Natural killer cell (primary cell): Measurements from ENCODE around the gene ICAM3. TPM values are rescaled to one million over a fixed set of nuclear protein-coding genes. Genes with fewer than 3 reads are reported as not detected.
A peak's percentile ranks its signal among the peaks of the same experiment; 100 is the strongest.

Source experiments
- ATAC-seq, 3 donors: fragments of 150-1000 bp in 2 of 3; fragments of 200-7000 bp in 1 of 3; cut with Tn5 transposase; 1 replicate in 1 of 3; 2 replicates in 2 of 3; pipeline ENCODE4 v1.10.0; 2021; ENCODE audit warnings: mild to moderate bottlenecking in 2 of 3, moderate library complexity in 2 of 3
- DNase-seq, 2 donors: peaks; one replicate each; pipeline versions ENCODE4 v3.0.0 to v3.0.0-alpha.2; 2013 to 2021; ENCODE audit warnings: mixed read lengths in 1 of 2
- H3K27ac ChIP-seq: one replicate; pipeline ENCODE4 v1.5.1; 2013; ENCODE audit warnings: mild to moderate bottlenecking, low read length
- H3K27me3 ChIP-seq: one replicate; pipeline ENCODE4 v1.6.1; 2013; ENCODE audit warnings: low read length; ENCODE audit not compliant: control insufficient read depth, insufficient read depth
- H3K36me3 ChIP-seq: one replicate; pipeline ENCODE4 v1.6.1; 2013; ENCODE audit warnings: low read length; ENCODE audit not compliant: control insufficient read depth, insufficient read depth
- H3K4me1 ChIP-seq: one replicate; pipeline ENCODE4 v1.6.1; 2013; ENCODE audit warnings: low read length; ENCODE audit not compliant: control insufficient read depth, insufficient read depth
- H3K4me3 ChIP-seq: one replicate; pipeline ENCODE4 v1.5.1; 2013; ENCODE audit warnings: low read length
- H3K9me3 ChIP-seq: one replicate; pipeline ENCODE4 v1.6.1; 2013; ENCODE audit warnings: low read length; ENCODE audit not compliant: control insufficient read depth, insufficient read depth
- H3K27ac Mint-ChIP-seq, 2 donors: one replicate each; pipeline ENCODE4 v1.8.0; 2022; ENCODE audit warnings: mild to moderate bottlenecking in 2 of 2, mixed read lengths in 2 of 2, moderate library complexity in 1 of 2
- H3K27me3 Mint-ChIP-seq, 2 donors: one replicate each; pipeline ENCODE4 v1.8.0; 2022; ENCODE audit warnings: low read depth in 2 of 2, mixed read lengths in 2 of 2
- H3K36me3 Mint-ChIP-seq: one replicate; pipeline ENCODE4 v1.8.0; 2022; ENCODE audit warnings: mixed read lengths
- H3K4me1 Mint-ChIP-seq, 2 donors: one replicate each; pipeline ENCODE4 v1.8.0; 2022; ENCODE audit warnings: mixed read lengths in 2 of 2
- H3K4me3 Mint-ChIP-seq: one replicate; pipeline ENCODE4 v1.8.0; 2022; ENCODE audit warnings: mild to moderate bottlenecking, moderate library complexity, mixed read lengths
- H3K9me3 Mint-ChIP-seq, 2 donors: one replicate each; pipeline ENCODE4 v1.8.0; 2022; ENCODE audit warnings: mixed read lengths in 2 of 2
- WGBS: methylation state at CpG from one replicate; pipeline ENCODE4 v1.1.7; 2013; ENCODE audit warnings: missing lambda C conversion rate; ENCODE audit not compliant: insufficient coverage; 5-methylcytosine and 5-hydroxymethylcytosine counted together
- intact Hi-C: fragments of 100-400 bp; cut with micrococcal nuclease; formaldehyde crosslinking; loops from one replicate; pipeline ENCODE4 v1.14.2; 2022
- total RNA-seq, 4 donors: library from RNA; stranded (reverse); fragments of 120-200 nt in 1 of 4; gene quantifications; one replicate each; pipeline versions ENCODE4 v1.2.3 to v1.2.4, GENCODE V29; 2013 to 2022
- TF ChIP-seq, protein P1 (sequence below): fragments of 200-600 bp; IDR thresholded peaks from one replicate; pipeline ENCODE4 v1.8.0; 2022; ENCODE audit warnings: antibody characterized with exemption

The ICAM3 gene
- total RNA-seq, 3 donors from 2014 or later (not counting 1 experiment from before 2014, with no cell fraction given) = 189 to 224 (median 199) TPM

DNA sequence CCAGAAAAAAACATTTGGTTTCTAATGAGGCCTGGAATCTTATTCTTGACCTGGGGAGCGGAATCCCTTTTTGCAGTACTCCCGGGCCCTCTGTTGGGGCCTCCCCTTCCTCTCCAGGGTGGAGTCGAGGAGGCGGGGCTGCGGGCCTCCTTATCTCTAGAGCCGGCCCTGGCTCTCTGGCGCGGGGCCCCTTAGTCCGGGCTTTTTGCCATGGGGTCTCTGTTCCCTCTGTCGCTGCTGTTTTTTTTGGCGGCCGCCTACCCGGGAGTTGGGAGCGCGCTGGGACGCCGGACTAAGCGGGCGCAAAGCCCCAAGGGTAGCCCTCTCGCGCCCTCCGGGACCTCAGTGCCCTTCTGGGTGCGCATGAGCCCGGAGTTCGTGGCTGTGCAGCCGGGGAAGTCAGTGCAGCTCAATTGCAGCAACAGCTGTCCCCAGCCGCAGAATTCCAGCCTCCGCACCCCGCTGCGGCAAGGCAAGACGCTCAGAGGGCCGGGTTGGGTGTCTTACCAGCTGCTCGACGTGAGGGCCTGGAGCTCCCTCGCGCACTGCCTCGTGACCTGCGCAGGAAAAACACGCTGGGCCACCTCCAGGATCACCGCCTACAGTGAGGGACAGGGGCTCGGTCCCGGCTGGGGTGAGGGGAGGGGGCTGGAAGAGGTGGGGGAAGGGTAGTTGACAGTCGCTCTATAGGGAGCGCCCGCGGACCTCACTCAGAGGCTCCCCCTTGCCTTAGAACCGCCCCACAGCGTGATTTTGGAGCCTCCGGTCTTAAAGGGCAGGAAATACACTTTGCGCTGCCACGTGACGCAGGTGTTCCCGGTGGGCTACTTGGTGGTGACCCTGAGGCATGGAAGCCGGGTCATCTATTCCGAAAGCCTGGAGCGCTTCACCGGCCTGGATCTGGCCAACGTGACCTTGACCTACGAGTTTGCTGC lies 52.4 kb downstream of the ICAM3 start, which contains the start of gene ICAM4:
TSS of gene ICAM4 (plus strand) at position 153 of the 935 bp plus-strand sequence. CDS start at position 211, 58 bp downstream.
- Histone ChIP-seq H3K27ac (no peak within 1 kb of the TSS), H3K36me3 (peaks cover 31% of the 10 kb centered on the region), H3K4me3 (no peak within 1 kb of the TSS), H3K4me1 (peaks cover 64% of the 10 kb centered on the region), H3K27me3 (peaks cover 39% of the 10 kb centered on the region), H3K9me3 (no peaks in the 10 kb centered on the region)
- intact Hi-C loops = no loop called here
- H3K36me3 Mint-ChIP-seq = peaks cover 10% of the 10 kb centered on the region
- ATAC-seq (no peak), DNase-seq (peak in 1 of 2 donors; percentile 50)
- peak within 1 kb of the TSS; percentile 59 for H3K4me3 Mint-ChIP-seq
- TF ChIP-seq, protein P1, sequence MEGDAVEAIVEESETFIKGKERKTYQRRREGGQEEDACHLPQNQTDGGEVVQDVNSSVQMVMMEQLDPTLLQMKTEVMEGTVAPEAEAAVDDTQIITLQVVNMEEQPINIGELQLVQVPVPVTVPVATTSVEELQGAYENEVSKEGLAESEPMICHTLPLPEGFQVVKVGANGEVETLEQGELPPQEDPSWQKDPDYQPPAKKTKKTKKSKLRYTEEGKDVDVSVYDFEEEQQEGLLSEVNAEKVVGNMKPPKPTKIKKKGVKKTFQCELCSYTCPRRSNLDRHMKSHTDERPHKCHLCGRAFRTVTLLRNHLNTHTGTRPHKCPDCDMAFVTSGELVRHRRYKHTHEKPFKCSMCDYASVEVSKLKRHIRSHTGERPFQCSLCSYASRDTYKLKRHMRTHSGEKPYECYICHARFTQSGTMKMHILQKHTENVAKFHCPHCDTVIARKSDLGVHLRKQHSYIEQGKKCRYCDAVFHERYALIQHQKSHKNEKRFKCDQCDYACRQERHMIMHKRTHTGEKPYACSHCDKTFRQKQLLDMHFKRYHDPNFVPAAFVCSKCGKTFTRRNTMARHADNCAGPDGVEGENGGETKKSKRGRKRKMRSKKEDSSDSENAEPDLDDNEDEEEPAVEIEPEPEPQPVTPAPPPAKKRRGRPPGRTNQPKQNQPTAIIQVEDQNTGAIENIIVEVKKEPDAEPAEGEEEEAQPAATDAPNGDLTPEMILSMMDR = no peak
- peaks cover 36 to 54% of the 10 kb centered on the region in 2 donors for H3K4me1 Mint-ChIP-seq
- peaks cover 0 to 31% of the 10 kb centered on the region in 2 donors for H3K27me3 Mint-ChIP-seq
- no peaks in the 10 kb centered on the region for H3K9me3 Mint-ChIP-seq
- H3K27ac Mint-ChIP-seq = peak within 1 kb of the TSS; percentile 24 to 79
- 5% methylated on average over 59 of the region's 59 CpGs for WGBS

DNA sequence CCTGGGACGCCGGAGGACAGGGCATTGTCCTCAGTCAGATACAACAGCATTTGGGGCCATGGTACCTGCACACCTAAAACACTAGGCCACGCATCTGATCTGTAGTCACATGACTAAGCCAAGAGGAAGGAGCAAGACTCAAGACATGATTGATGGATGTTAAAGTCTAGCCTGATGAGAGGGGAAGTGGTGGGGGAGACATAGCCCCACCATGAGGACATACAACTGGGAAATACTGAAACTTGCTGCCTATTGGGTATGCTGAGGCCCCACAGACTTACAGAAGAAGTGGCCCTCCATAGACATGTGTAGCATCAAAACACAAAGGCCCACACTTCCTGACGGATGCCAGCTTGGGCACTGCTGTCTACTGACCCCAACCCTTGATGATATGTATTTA lies 54.0 kb downstream of the ICAM3 start:
- Mint-ChIP-seq H3K4me1 (peaks cover 22 to 39% of the 10 kb centered on the region in 2 donors), H3K27ac (peak overlapping the region in 1 of 2 donors; percentile 79), H3K9me3 (no peaks in the 10 kb centered on the region), H3K36me3 (peaks cover 10% of the 10 kb centered on the region), H3K4me3 (no peak overlapping the region), H3K27me3 (peaks cover 0 to 21% of the 10 kb centered on the region in 2 donors)
- H3K4me3 ChIP-seq = no peak overlapping the region
- DNase-seq (no peak), ATAC-seq (no peak)
- H3K4me1 ChIP-seq = peaks cover 55% of the 10 kb centered on the region
- intact Hi-C loops = no loop called here
- H3K27me3 ChIP-seq = peaks cover 29% of the 10 kb centered on the region
- no peaks in the 10 kb centered on the region for H3K9me3 ChIP-seq
- 87% methylated on average over 3 of the region's 4 CpGs for WGBS
- H3K36me3 ChIP-seq = peaks cover 31% of the 10 kb centered on the region
- TF ChIP-seq, protein P1 = no peak
- no peak overlapping the region for H3K27ac ChIP-seq

DNA sequence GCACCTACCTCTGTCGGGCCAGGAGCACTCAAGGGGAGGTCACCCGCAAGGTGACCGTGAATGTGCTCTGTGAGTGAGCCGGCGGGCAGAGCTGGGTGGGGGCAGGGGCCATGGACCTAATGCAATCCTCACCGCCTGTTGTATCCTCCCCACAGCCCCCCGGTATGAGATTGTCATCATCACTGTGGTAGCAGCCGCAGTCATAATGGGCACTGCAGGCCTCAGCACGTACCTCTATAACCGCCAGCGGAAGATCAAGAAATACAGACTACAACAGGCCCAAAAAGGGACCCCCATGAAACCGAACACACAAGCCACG lies 54.5 kb downstream of the ICAM3 start:
- peaks cover 10% of the 10 kb centered on the region for H3K36me3 Mint-ChIP-seq
- Histone ChIP-seq H3K36me3 (peaks cover 31% of the 10 kb centered on the region), H3K4me1 (peaks cover 55% of the 10 kb centered on the region), H3K9me3 (no peaks in the 10 kb centered on the region), H3K27ac (no peak overlapping the region), H3K27me3 (peaks cover 24% of the 10 kb centered on the region), H3K4me3 (no peak overlapping the region)
- H3K4me3 Mint-ChIP-seq = no peak overlapping the region
- no peak for DNase-seq
- TF ChIP-seq, protein P1 = no peak
- intact Hi-C loops = no loop called here
- ATAC-seq = no peak
- H3K9me3 Mint-ChIP-seq = no peaks in the 10 kb centered on the region
- H3K27ac Mint-ChIP-seq = peak overlapping the region in 1 of 2 donors; percentile 79
- H3K27me3 Mint-ChIP-seq = peaks cover 0 to 18% of the 10 kb centered on the region in 2 donors
- 96% methylated on average over 13 of the region's 13 CpGs for WGBS
- peaks cover 24 to 39% of the 10 kb centered on the region in 2 donors for H3K4me1 Mint-ChIP-seq
